Measurements from ENCODE around the gene ANO9.

DNA sequence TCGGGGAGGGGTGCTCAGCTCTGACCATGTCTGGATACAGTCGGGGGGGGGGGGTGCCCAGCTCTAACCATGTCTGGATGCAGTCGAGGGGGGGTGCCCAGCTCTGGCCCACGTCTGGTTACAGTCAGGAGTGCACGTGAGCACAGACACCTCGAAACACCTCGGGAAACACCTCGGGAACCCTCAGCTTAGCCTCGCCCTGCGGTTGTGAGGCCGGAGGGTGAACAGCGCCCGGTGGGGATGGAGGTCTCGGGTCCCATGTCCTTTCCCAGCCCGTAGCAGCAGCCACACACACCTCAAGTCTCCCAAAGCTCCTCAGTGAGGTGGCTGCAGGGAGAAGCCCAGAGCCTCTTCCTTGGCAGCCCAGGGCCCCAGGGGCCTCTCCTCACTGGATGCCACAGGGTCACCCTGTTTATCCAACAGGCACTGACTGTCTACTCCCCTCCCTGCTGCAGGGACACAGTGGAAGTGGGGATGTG, 29.1 kb downstream of the ANO9 start:
- TF ChIP-seq, protein P1, sequence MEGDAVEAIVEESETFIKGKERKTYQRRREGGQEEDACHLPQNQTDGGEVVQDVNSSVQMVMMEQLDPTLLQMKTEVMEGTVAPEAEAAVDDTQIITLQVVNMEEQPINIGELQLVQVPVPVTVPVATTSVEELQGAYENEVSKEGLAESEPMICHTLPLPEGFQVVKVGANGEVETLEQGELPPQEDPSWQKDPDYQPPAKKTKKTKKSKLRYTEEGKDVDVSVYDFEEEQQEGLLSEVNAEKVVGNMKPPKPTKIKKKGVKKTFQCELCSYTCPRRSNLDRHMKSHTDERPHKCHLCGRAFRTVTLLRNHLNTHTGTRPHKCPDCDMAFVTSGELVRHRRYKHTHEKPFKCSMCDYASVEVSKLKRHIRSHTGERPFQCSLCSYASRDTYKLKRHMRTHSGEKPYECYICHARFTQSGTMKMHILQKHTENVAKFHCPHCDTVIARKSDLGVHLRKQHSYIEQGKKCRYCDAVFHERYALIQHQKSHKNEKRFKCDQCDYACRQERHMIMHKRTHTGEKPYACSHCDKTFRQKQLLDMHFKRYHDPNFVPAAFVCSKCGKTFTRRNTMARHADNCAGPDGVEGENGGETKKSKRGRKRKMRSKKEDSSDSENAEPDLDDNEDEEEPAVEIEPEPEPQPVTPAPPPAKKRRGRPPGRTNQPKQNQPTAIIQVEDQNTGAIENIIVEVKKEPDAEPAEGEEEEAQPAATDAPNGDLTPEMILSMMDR (IDR thresholded peaks at IDR 0.05; ENCODE audit: insufficient read depth, low read depth, low read length) = no peak
- no peak for TF ChIP-seq EZH2 (IDR thresholded peaks at IDR 0.05; ENCODE audit: insufficient read depth, low read length)
